ENCODE results near the gene CRTAC1.

CRTAC1 gene

GRCh38 chr10:97920865-97921264 is 109.6 kb downstream of the CRTAC1 start:
- DNase-seq: no peak

GRCh38 chr10:97919012-97919411 is 111.4 kb downstream of the CRTAC1 start:
- no peak for DNase-seq

GRCh38 chr10:97916586-97916985 is 113.8 kb downstream of the CRTAC1 start:
- no peak for DNase-seq

GRCh38 chr10:97915346-97916131 is 114.9 kb downstream of the CRTAC1 start:
- DNase-seq: no peak

- DNase-seq: no peak
Measured at GRCh38 chr10:97914837-97915211, 115.6 kb downstream of the CRTAC1 start.

- DNase-seq: no peak
Measured at GRCh38 chr10:97914171-97914836, 116.1 kb downstream of the CRTAC1 start.

GRCh38 chr10:97913614-97914013 is 116.8 kb downstream of the CRTAC1 start:
- no peak for DNase-seq

- no peak for DNase-seq
Measured at GRCh38 chr10:97913193-97913592, 117.2 kb downstream of the CRTAC1 start.

- no peak for DNase-seq
Measured at GRCh38 chr10:97911217-97911616, 119.2 kb downstream of the CRTAC1 start.

GRCh38 chr10:97910661-97911060 is 119.8 kb downstream of the CRTAC1 start:
- DNase-seq: no peak

- DNase-seq: no peak
Measured at GRCh38 chr10:97907830-97908229, 122.6 kb downstream of the CRTAC1 start.

GRCh38 chr10:97907211-97907610 is 123.2 kb downstream of the CRTAC1 start:
- no peak for DNase-seq

- no peak for DNase-seq
Measured at GRCh38 chr10:97905276-97905675, 125.1 kb downstream of the CRTAC1 start.

GRCh38 chr10:97904576-97904975 is 125.8 kb downstream of the CRTAC1 start:
- no peak for DNase-seq

GRCh38 chr10:97904018-97904381 is 126.4 kb downstream of the CRTAC1 start:
- DNase-seq: no peak

GRCh38 chr10:97903128-97904017 is 127.0 kb downstream of the CRTAC1 start:
- DNase-seq: peak; percentile 3

GRCh38 chr10:97901381-97901780 is 129.0 kb downstream of the CRTAC1 start:
- DNase-seq: no peak

GRCh38 chr10:97898429-97898828 is 132.0 kb downstream of the CRTAC1 start:
- DNase-seq: no peak

- no peak for DNase-seq
Measured at GRCh38 chr10:97896756-97897358, 133.6 kb downstream of the CRTAC1 start.

GRCh38 chr10:97895915-97896314 is 134.5 kb downstream of the CRTAC1 start:
- no peak for DNase-seq

- no peak for DNase-seq
Measured at GRCh38 chr10:97895084-97895483, 135.3 kb downstream of the CRTAC1 start.

GRCh38 chr10:97894092-97894491 is 136.3 kb downstream of the CRTAC1 start:
- DNase-seq: no peak

- DNase-seq: no peak
Measured at GRCh38 chr10:97892939-97893338, 137.5 kb downstream of the CRTAC1 start.

All from NCI-H524 treated with DMSO at 0.1 percent for 48 hours (cell line).